Measurements from ENCODE around the gene FCHO1.

GRCh38 chr19:17755977-17756670 is 4.8 kb downstream of the FCHO1 start:
- no peak for TF ChIP-seq PKNOX1 (IDR thresholded peaks at IDR 0.05)
- no peak for TF ChIP-seq ELF4 (IDR thresholded peaks at IDR 0.05)
- TF ChIP-seq TARDBP (IDR thresholded peaks at IDR 0.05), result no peak

Data from HEK293T (cell line).